Keratinocyte (primary cell): ENCODE measurements around the gene ATG10.

Experiments
- CTCF ChIP-seq, 3 experiments: IDR thresholded peaks in 1 of 3; conservative IDR thresholded peaks in 1 of 3; optimal IDR thresholded peaks in 1 of 3; 2 replicates in 2 of 3; 3 replicates in 1 of 3; pipeline versions ENCODE3 to v1.5.1; 2011; ENCODE audit warnings: low read length in 3 of 3, mild to moderate bottlenecking in 3 of 3, moderate library complexity in 2 of 3, control low read depth in 1 of 3, inconsistent platforms in 1 of 3; ENCODE audit not compliant: insufficient read depth in 2 of 3; ENCODE audit errors: extremely low read depth in 1 of 3
- EZH2 ChIP-seq: IDR thresholded peaks from one replicate; pipeline ENCODE4 v1.6.1; 2012; ENCODE audit warnings: inconsistent platforms, mild to moderate bottlenecking, low read length, moderate library complexity

- TF ChIP-seq CTCF (optimal IDR thresholded peaks at IDR 0.05 in 1 of 3, IDR thresholded peaks at IDR 0.05 in 1 of 3, conservative IDR thresholded peaks at IDR 0.05 in 1 of 3; ENCODE audit: extremely low read depth in 1 of 3, insufficient read depth in 2 of 3, low read length in 3 of 3) (no peak), EZH2 (no peak)
These were observed 20.8 kb upstream of the ATG10 start for GRCh38 chr5:81950996-81951395.
